Fibroblast of the conjunctiva (primary cell): ENCODE results near the gene YIPF6.
"Not testable (repeated sequence)": the region's sequence is repeated elsewhere in the genome, so short reads cannot be mapped to it uniquely, and the experiment has no call there.

Source experiments
- DNase-seq: peaks from one replicate; pipeline ENCODE4 v3.0.0-alpha.2; 2010; ENCODE audit warnings: low read depth

YIPF6 gene

DNA sequence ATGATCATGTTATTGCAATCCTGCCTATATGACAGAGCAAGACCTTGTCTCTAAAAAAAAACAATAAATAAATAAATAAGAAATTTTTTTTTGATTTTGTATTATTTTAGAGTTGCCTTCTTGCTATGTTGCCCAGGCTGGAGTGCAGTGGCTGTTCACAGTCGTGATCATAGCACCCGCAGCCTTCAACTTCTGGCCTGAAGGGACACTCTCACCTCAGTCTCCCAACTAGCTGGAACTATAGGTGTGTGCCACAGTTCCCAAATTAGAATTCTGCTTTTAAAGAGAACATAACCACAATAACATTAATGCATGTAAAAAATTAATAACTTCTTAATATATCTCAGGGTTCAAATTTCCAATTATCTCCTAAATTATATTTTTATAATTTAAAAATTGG is 7.8 kb downstream of the YIPF6 start:
- DNase-seq, result no peak

- DNase-seq, result no peak
Observed at GRCh38 chrX:68508799-68509198, 9.9 kb downstream of the YIPF6 start.

GRCh38 chrX:68511255-68511654 is 12.4 kb downstream of the YIPF6 start:
- DNase-seq, result no peak

DNA sequence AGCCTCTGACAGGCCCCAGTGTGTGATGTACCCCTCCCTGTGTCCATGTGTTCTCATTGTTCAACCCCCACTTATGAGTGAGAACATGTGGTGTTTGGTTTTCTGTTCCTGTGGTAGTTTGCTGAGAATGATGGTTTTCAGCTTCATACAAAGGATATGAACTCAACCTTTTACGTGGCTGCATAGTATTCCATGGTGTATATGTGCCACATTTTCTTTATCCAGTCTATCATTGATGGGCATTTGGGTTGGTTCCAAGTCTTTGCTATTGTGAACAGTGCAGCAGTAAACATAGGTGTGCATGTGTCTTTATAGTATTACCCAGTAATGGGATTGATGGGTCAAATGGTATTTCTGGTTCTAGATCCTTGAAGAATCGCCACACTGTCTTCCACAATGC is 25.8 kb downstream of the YIPF6 start:
- DNase-seq, result not testable (repeated sequence)

GRCh38 chrX:68532831-68533533 is 34.1 kb downstream of the YIPF6 start:
- DNase-seq, result no peak

DNA sequence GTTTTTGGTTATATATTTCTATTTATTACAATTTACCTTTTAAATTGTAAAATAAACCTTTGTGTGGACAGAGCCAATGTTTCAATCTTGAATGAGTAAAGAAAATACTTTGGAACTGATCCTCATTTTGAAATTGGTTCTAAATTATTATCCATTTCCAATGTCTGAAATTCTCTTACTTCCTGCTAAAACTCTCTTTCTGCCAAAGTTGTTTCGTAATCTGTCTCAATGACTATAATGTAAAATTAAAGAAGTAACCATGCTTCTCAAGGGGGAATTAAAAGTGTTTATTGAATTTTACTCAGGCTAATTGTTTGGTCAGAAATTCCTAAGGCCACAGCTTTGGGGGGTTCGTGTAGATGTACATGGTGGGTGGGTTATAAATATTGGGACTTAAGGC is 34.8 kb downstream of the YIPF6 start:
- no peak for DNase-seq

DNA sequence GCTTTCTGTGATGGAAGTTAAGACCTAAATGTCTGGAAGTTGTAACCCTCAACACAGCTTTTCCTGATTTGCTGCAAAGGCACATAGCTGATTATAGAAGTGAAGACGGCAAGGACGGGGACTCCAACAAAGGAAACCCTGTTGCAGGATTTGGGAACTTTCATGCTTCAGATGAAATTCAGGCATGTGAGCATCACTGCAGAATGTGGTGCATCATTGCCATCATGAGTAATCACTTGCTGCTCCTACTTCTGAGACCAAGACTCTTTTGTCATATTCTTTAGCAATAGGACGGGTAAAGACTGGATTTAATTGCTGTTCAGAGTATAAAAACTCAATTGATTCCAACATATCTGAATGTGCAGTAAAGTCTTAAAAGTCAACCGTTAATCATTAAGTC is 35.8 kb downstream of the YIPF6 start:
- no peak for DNase-seq

DNA sequence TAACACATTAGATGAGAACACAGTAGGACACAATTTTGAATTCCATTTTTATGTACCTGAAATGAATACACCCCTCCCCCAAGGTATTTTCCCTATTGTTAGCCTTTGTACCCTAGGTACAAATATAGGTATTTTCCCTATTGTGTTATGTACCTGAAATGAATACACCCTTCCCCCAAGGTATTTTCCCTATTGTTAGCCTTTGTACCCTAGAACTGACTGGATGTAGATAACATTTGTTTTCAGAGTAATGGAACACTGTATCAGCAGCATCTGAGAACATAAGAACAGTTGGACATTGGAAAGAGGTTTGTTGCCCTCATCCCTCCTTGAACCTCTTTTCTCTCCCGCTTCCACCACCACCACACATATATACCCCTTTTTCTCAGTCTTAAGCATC is 37.6 kb downstream of the YIPF6 start:
- no peak for DNase-seq

GRCh38 chrX:68536884-68537283 is 38.0 kb downstream of the YIPF6 start:
- no peak for DNase-seq

- DNase-seq, result no peak
Observed at GRCh38 chrX:68550193-68550592, 51.3 kb downstream of the YIPF6 start.

- DNase-seq, result no peak
Observed at GRCh38 chrX:68556036-68556435, 57.2 kb downstream of the YIPF6 start.

DNA sequence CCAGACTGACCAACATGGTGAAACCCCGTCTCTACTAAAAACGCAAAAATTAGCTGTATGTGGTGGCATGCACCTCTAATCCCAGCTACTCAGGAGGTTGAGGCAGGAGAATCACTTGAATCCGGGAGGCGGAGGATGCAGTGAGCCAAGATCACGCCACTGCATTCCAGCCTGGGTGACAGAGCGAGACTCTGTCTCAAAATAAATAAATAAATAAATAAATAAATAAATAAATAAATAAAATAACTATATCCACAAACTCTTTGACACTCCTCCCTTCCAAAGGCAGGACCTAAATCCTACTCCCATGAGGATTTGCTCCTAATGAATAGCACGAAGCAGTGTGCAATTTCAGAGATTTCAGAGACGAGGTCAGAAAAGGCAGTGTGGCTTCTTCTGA is 58.3 kb downstream of the YIPF6 start:
- not testable (repeated sequence) for DNase-seq

GRCh38 chrX:68559905-68560304 is 61.1 kb downstream of the YIPF6 start:
- not testable (repeated sequence) for DNase-seq

GRCh38 chrX:68568136-68568535 is 69.3 kb downstream of the YIPF6 start:
- no peak for DNase-seq

- DNase-seq, result no peak
Observed at GRCh38 chrX:68570598-68570997, 71.7 kb downstream of the YIPF6 start.

- no peak for DNase-seq
Observed at GRCh38 chrX:68571292-68571609, 72.4 kb downstream of the YIPF6 start.

DNA sequence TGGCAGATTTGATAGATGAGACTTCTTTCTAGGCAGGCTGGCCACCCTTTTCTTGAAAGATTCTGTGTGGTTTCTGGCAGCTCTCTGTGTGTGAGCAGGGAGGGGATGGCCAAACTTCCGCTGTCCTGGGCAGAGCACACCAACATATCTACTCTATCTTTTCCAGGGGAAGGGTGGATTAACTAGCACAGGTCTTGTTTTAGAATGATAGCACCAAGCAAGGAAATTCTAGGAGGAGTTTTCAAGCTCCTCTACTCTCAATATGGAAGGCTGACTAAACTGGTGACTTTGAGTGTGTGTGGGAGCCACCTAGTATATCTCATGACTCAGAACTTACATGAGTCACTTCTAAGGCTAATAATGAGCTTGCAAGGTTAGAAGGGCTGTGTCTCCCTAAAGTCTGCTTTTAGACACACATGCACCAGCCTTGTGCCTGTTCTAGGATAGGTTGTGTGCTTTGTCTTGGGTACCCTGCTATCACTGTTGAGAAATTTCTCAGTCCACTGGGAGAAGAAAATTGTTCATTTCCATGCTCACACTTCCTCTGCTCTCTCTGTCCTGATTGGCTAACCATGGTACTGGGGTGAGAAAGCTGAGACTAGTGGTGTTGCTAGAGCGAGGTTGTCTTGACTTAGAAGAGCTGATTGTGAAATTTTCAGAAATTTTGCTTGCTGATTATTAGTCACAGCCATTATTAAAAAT is 72.9 kb downstream of the YIPF6 start:
- peak; percentile 17 for DNase-seq

DNA sequence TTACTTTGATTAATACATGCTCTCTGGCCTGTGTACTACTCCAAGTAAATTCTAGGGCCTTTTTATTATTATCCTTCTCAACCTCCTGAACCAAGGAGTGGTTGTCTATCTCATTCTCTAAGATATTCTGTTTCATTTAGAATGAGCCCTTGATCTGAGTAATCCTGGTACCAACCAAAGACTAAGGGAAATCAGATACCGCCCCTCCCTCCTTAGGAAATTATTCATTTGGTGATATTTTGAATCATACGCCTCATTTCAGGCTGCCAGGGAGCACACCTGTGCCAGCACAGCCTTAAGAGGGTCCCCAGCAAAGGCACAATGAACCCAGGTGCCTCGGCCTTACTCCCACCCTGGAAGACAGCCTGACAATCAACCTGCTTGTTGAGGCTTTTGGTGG is 75.4 kb downstream of the YIPF6 start:
- DNase-seq, result no peak

DNA sequence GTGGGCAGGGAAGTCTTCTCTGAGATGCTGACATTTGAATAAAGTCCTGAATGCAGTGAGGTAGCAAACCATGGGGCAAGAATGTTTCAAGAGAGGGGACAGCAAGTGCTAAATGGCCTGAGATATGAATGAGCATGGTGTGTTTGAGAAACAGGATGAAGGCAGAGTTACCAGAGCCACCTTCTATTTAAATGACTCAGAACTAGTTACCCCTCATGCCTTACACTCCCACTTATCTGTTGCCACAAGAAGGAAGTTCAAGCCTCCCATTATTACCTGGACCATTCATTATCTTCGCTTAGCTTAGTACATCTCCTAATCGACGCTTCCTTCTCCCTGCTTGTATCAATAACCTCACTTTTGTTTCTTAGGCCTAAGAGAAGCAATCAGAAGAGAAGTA is 81.0 kb downstream of the YIPF6 start:
- DNase-seq, result no peak

DNA sequence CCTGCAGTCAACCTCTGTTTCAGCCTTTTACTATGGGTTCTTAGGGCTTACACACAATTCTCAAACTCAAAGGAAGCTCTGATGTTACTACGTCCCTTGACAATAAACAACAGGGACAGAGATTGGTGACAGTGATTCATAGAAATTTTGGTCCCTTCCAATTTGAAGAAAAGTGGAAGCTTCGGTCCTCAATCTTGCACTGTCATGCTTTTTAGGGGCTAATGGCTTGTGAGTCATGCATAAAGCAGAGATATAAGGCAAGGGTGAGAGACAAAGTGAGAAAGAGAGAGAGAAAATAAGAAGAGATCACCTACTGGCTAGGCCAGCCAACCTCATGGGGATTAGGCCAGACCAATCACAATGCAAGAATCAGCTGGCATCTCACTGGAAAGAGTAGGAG is 85.4 kb downstream of the YIPF6 start:
- no peak for DNase-seq
